ENCODE measurements around the gene OAF. TPM values are rescaled to one million over a fixed set of nuclear protein-coding genes. Genes with fewer than 3 reads are reported as not detected.

The OAF gene
- polyA plus RNA-seq, 2 of the 4 experiments (the other 2 are of a cell fraction), result 3.0 to 3.8 TPM

DNA sequence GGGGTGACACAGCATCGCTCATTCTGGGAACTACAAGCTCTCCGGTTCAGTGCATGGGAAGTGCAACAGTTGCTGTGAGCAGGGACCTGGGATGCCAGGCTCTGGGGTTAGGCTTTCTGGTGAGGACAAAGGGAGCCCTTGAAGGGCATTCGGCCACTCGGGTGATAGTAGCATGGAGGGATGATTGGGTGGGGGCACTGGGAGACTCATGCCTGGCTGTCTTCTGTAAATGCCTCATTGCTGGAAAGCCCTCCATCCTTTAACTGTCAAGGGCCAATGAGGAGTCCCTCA lies 9.9 kb downstream of the OAF start (continued):
- TF ChIP-seq KDM5A (IDR thresholded peaks at IDR 0.05), result no peak
- TF ChIP-seq MAFK (IDR thresholded peaks at IDR 0.05; ENCODE audit: partially characterized antibody), result no peak
- no peak for TF ChIP-seq RNF2 (IDR thresholded peaks at IDR 0.05; ENCODE audit: borderline replicate concordance, low read depth)
- no peak for TF ChIP-seq HOXB5 (CRISPR knock-in tag; IDR thresholded peaks at IDR 0.05)
- no peak for TF ChIP-seq NR3C1 (IDR thresholded peaks at IDR 0.05)
- TF ChIP-seq ZNF302 (CRISPR knock-in tag; IDR thresholded peaks at IDR 0.05), result no peak
- no peak for TF ChIP-seq EHF (CRISPR knock-in tag; IDR thresholded peaks at IDR 0.05)

DNA sequence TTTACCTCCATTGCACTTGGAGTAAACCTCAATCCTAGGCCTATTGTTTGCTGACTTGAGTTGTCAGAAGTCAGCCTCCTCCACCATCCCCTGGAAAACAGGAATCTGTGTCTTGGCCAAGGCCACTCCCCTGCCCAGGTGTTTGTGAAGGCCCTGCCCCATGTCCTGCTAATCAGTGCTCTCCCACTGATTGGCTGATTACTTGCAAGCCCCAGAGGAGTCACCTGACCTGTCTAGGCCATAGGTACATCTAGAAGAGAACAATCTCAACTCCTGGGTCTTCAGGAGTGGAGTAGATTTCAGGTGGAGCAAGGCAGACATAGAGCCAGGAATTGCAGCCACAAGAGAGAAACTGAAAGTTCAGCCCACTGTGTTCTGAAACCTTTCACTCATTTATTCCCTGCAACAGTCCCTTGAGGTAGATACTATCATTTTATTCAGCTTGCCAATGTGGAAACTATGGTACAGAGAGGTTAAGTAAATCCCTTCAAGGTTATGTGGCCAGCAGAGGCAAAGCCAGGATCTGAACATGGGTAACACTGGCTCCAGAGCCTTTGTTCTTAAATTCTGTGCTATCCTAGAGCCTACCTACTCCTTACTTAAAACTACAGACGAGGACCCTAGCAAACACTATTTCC lies 10.4 kb downstream of the OAF start:
- H3K4me2 ChIP-seq, result no peak overlapping the region
- FAIRE-seq (no peak), DNase-seq (ENCODE audit: low read depth in 1 of 2, low spot score in 1 of 2) (no peak), ATAC-seq (no peak)
- H3K4me3 ChIP-seq, result no peak overlapping the region
- no peak overlapping the region for H3K27ac ChIP-seq
- ChIA-PET POLR2A (no interaction called here), CTCF (interaction anchor here (1.9 to 19.9 kb wide), 3 partner anchors 9 to 82 kb away, joined by 5 to 407 read pairs (median 245); no protein-coding TSS in a partner anchor)
- H3K9me3 ChIP-seq, result no peaks in the 10 kb centered on the region
- H3K4me1 ChIP-seq, result no peaks in the 10 kb centered on the region
- TF ChIP-seq EHMT2 (IDR thresholded peaks at IDR 0.05; ENCODE audit: low read depth) (no peak), RNF2 (IDR thresholded peaks at IDR 0.05; ENCODE audit: borderline replicate concordance, low read depth) (no peak), HOXA7 (CRISPR knock-in tag; IDR thresholded peaks at IDR 0.05) (no peak), CEBPB (IDR thresholded peaks at IDR 0.05) (no peak), HEYL (CRISPR knock-in tag; IDR thresholded peaks at IDR 0.05) (no peak), FOXS1 (CRISPR knock-in tag; IDR thresholded peaks at IDR 0.05) (no peak), CHD2 (IDR thresholded peaks at IDR 0.05; ENCODE audit: low read length, partially characterized antibody) (no peak), FOSB (CRISPR knock-in tag; IDR thresholded peaks at IDR 0.05) (no peak), SREBF2 (IDR thresholded peaks at IDR 0.05) (no peak), CTCF (IDR thresholded peaks at IDR 0.05) (no peak), MAZ (IDR thresholded peaks at IDR 0.05; ENCODE audit: borderline replicate concordance, low read depth, low read length) (no peak), RAD21 (conservative IDR thresholded peaks at IDR 0.05 in 1 of 2, IDR thresholded peaks at IDR 0.05 in 1 of 2) (no peak), BCL3 (IDR thresholded peaks at IDR 0.05) (no peak), POLR2AphosphoS2 (conservative IDR thresholded peaks at IDR 0.05; ENCODE audit: low read length) (no peak), NR3C1 (IDR thresholded peaks at IDR 0.05) (no peak), BHLHE40 (IDR thresholded peaks at IDR 0.05; ENCODE audit: low read depth, low read length) (no peak), POLR2A (IDR thresholded peaks at IDR 0.05; ENCODE audit: low read length) (no peak)
- TF ChIP-seq, protein P1, sequence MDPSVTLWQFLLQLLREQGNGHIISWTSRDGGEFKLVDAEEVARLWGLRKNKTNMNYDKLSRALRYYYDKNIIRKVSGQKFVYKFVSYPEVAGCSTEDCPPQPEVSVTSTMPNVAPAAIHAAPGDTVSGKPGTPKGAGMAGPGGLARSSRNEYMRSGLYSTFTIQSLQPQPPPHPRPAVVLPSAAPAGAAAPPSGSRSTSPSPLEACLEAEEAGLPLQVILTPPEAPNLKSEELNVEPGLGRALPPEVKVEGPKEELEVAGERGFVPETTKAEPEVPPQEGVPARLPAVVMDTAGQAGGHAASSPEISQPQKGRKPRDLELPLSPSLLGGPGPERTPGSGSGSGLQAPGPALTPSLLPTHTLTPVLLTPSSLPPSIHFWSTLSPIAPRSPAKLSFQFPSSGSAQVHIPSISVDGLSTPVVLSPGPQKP (IDR thresholded peaks at IDR 0.05; ENCODE audit: low read depth, low read length), result no peak
- 56% methylated on average over 1 of the region's 1 CpG for WGBS (ENCODE audit: missing lambda C conversion rate)

- DNase-seq (ENCODE audit: low read depth in 1 of 2, low spot score in 1 of 2), result no peak
- Histone ChIP-seq H3K4me2 (no peak overlapping the region), H3K4me1 (no peaks in the 10 kb centered on the region), H3K4me3 (no peak overlapping the region), H3K9me3 (no peaks in the 10 kb centered on the region), H3K27ac (no peak overlapping the region)
- no peak for ATAC-seq
- POLR2A ChIA-PET, result no interaction called here
- FAIRE-seq, result no peak
- CTCF ChIA-PET, result interaction anchor here (1.8 to 19.9 kb wide), 3 partner anchors 13 to 81 kb away, joined by 6 to 407 read pairs (median 245); no protein-coding TSS in a partner anchor
- TF ChIP-seq MAZ (IDR thresholded peaks at IDR 0.05; ENCODE audit: borderline replicate concordance, low read depth, low read length) (no peak), HOXB5 (CRISPR knock-in tag; IDR thresholded peaks at IDR 0.05) (no peak), CBX8 (IDR thresholded peaks at IDR 0.05) (no peak), GATA3 (IDR thresholded peaks at IDR 0.05; ENCODE audit: borderline replicate concordance) (no peak), CHD4 (IDR thresholded peaks at IDR 0.05; ENCODE audit: borderline replicate concordance) (no peak), MYC (IDR thresholded peaks at IDR 0.05; ENCODE audit: borderline replicate concordance, low read length) (no peak), RNF2 (IDR thresholded peaks at IDR 0.05; ENCODE audit: borderline replicate concordance, low read depth) (no peak), ZC3H11A (IDR thresholded peaks at IDR 0.05) (no peak), HES2 (IDR thresholded peaks at IDR 0.05) (no peak)
- 80% methylated on average over 7 of the region's 8 CpGs for WGBS (ENCODE audit: missing lambda C conversion rate)
Measured at GRCh38 chr11:120222916-120223315, 12.1 kb downstream of the OAF start.

Data from A549 (cell line).